Endothelial cell of hepatic sinusoid (primary cell): ENCODE results near the gene KMT2A.
"Not testable (repeated sequence)": the region's sequence is repeated elsewhere in the genome, so short reads cannot be mapped to it uniquely, and the experiment has no call there.

ENCODE experiments used
- in situ Hi-C: cut with HindIII; loops from 2 replicates; pipeline ENCODE4 v1.10.0; 2017; ENCODE audit warnings: low sequenced_read_pairs

The KMT2A gene

DNA sequence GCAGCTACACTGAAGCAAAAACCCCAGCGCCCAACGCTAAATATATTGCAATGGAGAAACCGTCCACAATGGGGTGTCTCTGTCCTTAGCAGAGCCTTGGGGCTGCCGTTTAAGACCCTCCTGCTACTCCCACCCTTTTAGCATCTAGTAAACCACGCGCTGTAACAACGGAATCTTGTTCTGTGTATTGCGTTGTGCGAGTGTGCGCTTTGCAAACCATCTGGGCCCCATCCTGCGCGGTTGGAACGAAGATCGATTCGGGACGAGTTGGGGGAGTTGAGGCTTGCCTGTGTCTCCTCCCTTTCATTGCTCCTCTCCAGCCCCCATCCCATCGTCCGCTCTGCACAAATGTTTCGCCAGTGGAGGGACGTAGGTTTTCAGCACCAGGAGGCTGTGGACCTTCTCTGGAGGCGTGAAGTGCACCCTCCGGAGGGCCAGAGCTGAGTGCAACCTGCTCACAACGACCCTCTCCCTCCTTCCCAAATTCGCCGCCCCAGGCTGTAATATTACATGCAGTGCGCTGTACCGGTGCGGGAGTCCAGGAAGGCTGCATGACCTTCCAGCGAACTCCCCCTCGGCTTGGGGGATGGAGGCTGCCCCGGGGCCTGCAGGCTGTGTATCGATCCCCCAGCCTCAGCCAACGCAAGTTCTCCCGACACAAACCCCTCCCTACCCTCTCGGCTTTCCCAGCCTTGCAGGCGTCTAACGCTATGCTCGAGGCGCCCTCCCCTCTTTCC, 1.6 kb upstream of the KMT2A start:
- in situ Hi-C loops, result no loop called here

DNA sequence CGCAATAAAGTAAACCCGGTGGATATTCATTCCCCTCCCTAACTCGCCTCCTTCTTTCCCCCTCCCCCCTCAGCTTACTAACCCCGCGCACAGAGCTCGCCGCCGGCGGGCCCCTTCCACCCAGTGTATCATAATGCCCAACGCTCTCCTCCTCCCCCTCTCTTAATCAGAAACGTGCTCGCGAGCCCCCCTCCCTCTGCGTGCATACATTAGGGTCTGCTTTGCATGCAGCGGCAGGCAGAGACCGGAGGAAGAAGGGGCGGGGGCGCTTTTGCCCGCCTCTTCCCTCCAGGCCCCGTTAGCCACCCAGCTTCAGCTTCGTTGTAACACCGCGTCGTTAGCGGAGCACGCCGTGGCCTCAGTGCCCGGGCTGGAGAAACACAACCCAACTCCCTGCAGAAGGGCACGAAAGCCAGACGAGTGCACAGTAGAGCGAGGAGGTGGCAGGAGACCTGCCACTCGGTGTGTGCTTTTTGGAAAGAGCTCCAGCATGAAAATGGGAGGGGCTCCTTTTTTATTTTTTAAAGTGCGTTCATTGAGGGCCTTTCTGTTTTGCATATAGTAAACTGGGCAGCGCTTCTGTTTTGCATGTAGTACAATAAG, 901 bp upstream of the KMT2A start:
- in situ Hi-C loops, result no loop called here

DNA sequence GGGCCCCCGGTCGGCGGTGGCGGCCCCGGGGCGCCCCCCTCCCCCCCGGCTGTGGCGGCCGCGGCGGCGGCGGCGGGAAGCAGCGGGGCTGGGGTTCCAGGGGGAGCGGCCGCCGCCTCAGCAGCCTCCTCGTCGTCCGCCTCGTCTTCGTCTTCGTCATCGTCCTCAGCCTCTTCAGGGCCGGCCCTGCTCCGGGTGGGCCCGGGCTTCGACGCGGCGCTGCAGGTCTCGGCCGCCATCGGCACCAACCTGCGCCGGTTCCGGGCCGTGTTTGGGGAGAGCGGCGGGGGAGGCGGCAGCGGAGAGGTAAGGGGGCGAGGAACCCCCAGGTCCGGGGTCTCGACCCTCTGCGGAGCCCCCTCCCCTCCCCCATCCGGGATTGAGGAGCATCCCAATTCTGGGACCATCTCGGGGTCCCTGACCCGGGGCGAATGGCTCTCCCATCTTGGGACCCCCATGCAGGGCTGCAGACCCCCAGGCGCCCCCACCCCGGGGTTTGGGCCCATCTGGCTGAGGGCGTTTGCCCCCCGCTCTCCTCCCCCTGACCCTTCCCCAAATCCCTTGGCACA, 431 bp downstream of the KMT2A start:
- in situ Hi-C loops, result no loop called here

DNA sequence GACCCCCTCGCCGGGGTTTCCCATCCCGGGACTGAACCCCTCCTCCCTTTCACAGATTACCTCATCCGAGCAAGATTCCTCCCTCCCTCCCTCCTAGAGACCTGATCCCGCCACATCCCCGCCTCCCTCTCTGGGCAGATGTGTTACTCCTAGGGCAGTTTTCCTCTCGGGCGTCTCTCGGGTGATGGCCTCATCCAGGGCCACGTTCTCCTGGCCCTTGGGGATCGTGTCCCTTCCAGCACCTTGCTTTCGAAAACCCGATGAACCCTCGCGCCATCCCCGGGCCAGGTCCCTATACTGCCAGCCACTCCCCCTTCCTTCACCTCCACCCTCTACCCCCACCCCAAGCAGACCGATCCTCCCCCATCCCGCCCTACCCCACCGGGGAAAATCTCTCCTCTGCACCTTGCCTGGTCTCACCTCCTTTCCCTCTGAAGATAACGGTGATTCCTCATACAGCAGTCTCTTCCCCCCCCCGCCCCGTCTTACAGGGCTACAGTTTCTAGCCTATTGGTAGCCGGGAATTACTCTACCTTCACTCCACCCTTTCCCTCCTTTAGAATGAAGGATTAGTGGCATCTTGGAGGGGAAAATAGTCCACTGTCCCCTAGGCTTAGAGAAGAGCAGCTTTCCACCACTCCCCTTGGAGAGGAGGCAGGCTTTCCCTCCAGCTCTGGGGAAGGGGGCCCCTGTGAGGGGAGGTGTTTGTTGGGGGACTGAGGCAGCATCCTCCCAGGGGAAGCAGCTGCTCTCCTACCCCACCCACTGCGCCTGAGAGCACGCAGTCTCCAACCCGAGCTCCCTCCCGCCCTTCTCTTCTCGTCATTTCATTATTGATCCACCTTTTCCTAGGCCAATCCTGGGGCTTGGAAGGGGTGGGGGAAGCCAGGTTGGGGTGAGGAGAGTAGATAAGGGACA, 1.2 kb downstream of the KMT2A start:
- in situ Hi-C loops, result no loop called here

DNA sequence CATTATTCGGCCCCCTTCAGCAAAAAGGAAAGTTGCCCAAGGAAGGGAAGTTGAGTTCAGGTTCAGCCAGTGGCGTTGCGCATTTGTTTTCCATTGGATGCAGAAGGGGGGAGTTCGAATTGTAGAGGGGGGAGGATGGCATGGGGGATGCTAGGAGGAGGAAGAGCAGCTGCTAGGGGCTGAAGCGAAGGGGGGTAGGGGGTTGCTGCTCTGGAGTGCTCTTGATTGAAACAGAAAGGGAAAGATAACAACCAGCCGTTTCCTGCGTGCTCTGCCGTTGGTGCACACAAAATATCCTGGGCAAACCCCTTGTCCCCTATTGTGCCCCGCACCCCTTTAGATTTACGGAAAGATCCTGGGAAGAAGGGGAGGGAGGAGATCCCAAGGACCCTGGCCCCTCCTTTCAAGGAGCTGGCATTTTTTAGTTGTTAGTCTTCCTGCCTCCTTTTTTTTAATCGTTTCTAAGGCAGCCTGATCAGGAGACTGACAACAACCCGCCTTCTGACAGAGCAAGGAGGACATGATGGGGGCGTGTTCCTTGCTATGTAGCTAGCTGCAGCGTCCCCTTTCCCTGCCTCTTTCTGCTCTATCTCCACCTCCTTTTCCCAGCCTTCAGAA, 2.1 kb downstream of the KMT2A start:
- in situ Hi-C loops, result no loop called here

DNA sequence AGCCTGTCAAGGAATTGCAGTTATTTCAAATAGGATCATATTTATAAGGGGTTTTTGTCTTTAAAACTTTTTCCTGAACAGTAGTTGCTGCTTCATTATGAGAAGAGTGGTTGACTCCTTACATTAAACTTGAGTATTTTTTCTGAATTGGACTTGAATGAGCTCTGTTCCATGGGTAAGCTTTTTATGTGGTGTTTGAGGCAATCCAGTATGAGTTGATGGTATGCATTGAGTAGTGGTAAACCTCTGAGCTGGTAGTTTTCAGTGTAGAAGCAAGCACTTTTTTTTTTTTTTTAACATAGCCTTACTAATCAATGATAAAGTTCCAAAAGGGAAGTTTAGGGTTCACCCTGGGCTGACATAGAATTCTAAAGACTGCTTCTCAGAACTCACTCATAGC, 3.4 kb downstream of the KMT2A start:
- in situ Hi-C loops, result loop anchor here (5.0 kb wide), 1 partner anchor 88 kb away; the partner anchor contains the start of gene TTC36

DNA sequence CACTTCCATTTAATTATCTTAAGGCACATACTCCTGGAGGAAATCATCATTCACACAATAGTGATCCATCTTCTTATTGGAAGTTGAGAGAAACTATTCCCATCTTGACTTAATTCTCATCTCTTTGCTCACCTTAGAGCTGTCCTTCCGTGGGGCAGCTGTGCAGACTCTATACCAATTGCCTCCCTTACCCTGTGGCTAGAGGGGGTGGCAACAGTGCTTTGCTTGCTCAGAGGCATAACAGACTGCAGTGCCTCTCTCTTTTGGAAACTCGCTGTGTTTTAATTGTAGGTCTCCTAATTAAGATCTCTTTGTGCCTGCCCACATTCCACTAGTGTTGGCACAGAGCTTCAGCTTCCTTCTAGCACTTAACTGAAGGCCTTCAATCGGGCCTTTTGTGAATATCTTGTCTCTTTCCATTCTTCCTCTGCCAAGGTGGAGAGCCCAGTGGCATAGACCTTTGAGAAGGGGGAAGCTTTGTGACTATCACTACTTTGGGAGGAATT, 5.5 kb downstream of the KMT2A start:
- in situ Hi-C loops, result loop anchor here (5.0 kb wide), 1 partner anchor 85 kb away; the partner anchor contains the start of gene TTC36

DNA sequence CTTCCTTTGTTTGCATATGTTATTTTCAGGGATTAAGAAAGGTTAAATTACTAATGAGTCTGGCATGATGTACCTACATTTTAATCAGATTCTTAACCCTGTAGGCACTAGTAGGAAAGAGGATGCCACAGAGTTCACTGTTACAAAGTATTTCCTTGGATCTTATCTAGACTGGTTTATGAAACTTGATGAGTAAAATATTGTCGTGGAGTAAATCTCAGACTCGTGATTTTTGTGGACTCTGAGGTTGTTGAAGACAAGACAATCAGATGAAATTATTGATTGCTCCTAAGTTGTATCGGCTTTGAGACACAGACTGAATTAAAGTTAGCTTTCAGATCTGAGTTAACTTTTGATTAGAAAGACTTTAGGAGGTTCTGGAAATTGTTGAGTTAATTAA, 6.0 kb downstream of the KMT2A start:
- in situ Hi-C loops, result loop anchor here (5.0 kb wide), 1 partner anchor 85 kb away; the partner anchor contains the start of gene TTC36

DNA sequence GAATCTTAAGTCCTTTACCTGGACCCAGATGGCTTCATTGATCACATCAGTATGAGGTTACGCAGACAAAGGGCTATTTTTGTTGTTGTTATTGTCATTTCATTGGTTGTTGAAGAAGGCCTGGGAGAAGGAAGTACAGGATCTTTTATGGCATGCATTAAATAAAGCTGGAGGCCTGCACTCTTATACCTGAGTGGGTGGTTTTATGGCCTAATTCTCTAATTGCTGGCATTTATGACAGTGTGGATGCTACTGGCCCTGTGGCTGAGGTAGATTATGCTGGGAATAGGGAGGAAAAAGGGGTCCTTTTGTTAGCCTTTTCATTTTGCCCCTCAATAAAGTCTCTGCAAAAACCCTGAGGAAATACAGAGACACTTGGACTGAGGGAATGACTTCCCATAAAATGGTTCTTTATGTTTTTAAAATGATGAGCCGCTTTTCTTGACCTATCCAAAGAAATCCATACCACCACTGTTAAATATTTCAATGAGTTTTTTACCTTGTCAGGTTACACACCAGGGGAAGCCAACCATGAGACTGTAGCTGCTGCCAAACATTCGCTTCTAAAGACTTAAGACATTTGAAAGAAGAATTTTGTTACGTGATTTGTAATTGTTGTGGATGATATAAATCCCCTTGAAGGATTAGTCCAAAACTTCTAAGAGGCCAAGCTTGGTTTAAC, 6.8 kb downstream of the KMT2A start:
- in situ Hi-C loops, result loop anchor here (5.0 kb wide), 1 partner anchor 84 kb away; the partner anchor contains the start of gene TTC36

DNA sequence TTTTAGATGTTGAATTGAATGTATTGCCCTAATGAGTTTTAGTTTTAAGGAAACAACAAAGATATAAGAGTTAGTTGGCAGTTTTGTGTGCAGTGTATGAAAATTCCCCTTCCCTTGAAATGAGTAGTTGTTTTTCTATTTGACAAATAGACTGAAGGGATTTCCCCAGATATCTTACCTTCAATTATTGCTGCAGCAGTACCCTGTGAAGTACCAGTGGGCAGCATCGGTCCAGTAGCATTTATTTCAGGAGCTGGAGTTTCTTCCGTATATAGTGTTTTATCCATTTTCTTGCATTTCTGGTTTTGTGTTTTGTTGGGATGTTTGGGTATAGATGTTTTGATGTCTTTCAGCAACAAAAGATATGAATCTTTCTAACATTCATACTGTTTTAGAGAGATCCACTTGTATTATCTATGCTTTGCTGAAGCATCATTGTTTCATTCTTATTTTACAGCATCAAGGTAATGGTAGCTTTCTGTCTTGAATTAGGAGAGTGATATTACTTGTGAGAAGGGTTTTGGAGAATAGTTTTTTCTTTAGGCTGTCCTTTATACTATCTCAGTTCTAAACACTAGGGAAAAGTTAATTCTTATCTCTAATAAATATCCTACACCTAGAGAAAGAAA, 7.4 kb downstream of the KMT2A start:
- in situ Hi-C loops, result loop anchor here (5.0 kb wide), 1 partner anchor 84 kb away; the partner anchor contains the start of gene TTC36

DNA sequence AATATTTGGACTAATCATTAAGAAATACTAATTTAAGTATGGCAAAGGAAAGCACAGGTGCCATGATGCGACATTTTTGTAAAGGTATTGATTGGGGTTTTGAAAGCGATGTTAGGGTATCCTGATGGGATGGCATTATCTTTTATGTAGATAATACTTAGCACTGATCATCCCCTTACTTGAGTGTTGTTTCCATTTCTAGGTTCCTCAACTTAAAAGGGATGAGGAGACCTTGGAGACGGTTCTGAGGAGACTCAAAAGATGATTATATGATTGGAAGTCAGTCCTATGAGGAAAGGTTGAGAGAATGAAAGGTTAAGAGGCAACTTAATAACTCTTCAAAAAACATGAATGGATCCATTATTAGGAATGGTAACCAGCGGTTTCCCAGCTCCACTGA, 11.1 kb downstream of the KMT2A start:
- in situ Hi-C loops, result no loop called here

DNA sequence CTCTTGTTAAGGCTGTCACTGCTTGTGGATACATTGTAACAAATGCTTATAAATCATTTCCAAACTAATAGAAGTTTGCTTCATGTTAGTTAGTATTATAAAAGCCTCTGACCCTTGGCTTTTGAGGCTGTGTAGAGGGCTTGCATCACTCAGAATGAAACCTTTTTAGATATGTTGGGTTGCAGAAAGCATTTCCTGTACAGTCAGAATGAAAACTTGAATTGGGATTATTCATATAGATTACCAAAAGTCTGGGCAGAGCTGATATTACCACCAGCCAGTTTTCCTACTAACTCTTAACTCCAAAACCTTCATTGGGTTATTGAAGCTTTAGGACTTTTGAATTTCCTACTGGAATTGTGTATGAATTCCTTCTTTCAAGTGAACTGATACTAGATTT, 12.0 kb downstream of the KMT2A start:
- in situ Hi-C loops, result no loop called here

DNA sequence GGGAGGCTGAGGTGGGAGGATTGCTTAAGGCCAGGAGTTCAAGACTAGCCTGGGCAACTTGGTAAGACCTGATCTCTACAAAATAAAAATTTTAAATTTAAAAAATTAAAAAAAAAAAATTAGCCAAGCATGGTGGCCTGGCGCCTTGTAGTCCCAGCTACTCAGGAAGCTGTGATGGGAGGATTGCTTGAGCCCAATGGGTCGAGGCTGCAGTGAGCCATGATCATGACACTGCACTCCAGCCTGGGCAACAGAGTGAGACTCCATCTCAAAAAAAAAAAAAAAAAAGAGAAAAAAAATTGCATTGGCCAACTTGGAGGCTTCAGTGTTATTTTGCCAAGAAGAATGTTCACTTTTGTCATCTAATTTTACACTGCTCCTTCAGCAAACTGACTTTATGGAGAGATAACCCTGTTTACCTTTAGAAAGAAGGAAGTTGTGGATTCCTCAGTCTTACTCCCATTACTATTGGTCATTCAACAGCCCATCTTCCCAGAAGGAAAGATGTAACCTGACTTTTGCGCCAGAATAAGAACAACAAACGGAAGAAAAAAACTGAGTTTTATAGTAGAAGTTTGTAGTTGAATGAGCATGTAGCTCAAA, 13.1 kb downstream of the KMT2A start:
- in situ Hi-C loops, result no loop called here

DNA sequence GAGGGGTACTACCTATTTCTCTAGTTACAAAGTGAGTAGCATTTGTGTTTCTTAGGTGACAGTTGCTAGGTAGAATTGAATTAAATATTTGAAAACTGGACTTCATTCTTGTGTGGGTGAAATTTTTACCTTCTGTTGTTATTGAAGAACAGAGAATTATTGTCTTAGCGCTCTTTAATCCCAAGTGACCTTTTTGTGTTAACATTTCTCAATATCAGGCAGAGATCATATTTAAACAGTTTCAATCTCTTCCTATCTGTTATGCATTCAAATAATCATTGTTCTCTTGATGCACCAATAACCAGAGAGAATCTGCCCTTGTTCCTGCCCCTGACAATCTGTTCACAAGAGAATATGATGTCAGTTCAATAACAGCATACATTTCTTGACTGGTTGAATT, 14.2 kb downstream of the KMT2A start:
- in situ Hi-C loops, result no loop called here

DNA sequence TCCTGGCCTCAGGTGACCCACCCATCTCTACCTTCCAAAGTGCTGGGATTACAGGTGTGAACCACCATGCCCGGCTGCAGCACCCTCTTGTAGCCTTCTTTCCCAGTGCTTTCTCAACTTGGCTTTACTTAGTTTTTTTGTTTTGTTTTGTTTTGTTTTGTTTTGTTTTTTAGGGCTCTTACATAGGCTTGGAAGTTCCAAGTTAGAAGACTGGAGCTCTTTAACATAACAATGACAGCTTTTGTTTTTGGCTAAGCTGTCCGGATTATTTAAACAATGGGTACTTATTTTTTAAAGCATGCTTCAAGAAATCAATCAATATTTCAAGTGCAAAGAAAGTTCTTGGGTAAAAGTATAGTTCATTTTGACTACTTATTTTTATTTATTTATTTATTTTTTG, 25.9 kb downstream of the KMT2A start:
- in situ Hi-C loops, result no loop called here

DNA sequence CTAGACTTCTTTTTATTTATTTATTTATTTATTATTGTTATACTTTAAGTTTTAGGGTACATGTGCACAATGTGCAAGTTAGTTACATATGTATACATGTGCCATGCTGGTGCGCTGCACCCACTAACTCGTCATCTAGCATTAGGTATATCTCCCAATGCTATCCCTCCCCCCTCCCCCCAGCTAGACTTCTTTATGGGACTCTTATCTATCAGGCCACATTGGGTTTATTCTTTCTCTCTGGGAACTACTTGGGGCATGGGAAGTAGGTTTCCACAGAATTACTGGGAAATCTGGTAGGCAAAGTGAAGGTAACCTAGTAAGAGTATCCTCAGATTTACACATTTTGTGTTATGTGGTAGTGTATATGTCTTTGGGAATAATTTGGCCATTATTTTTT, 32.7 kb downstream of the KMT2A start:
- in situ Hi-C loops, result not testable (repeated sequence)

DNA sequence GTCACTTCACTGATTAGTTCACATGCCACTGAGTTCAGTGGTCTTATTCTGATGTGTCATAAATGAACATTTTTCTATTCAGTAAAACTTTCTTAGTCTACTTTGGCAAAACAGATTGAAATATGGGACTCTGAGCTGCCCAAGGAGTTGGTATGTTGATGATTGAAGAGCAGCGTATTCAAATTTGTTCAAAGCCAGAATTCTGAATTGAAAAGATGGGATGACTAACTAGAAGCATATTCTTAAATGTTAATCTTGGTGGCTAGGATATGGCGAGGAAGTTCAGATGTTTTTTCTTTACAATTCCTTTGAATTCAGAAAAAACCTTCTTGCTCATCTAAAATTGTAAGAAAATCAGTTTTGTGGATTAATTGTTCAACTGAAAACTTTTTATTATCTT, 34.7 kb downstream of the KMT2A start:
- in situ Hi-C loops, result loop anchor here (5.0 kb wide), 1 partner anchor 44 kb away; no protein-coding TSS in a partner anchor

DNA sequence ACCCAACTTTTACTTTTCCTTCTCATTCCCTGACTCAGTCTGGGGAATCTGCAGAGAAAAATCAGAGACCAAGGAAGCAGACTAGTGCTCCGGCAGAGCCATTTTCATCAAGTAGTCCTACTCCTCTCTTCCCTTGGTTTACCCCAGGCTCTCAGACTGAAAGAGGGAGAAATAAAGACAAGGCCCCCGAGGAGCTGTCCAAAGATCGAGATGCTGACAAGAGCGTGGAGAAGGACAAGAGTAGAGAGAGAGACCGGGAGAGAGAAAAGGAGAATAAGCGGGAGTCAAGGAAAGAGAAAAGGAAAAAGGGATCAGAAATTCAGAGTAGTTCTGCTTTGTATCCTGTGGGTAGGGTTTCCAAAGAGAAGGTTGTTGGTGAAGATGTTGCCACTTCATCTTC, 37.2 kb downstream of the KMT2A start:
- in situ Hi-C loops, result loop anchor here (5.0 kb wide), 1 partner anchor 46 kb away; no protein-coding TSS in a partner anchor

DNA sequence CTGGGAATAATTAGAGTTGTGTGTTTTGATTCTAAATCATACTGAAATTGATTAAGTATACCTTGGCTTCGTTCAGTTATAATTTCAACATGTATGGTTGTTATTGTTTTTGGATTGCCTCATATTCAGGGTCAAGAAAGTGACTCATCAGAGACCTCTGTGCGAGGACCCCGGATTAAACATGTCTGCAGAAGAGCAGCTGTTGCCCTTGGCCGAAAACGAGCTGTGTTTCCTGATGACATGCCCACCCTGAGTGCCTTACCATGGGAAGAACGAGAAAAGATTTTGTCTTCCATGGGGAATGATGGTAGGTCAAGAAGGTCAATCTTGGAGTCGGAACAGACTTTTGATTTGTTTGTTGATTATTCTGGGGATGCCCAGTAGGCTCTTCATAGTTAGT, 40.4 kb downstream of the KMT2A start:
- in situ Hi-C loops, result no loop called here
